Hepatocyte (in vitro differentiated cells): ENCODE measurements around the gene AGFG1. TPM values are rescaled to one million over a fixed set of nuclear protein-coding genes. Genes with fewer than 3 reads are reported as not detected.

ENCODE experiments used
- DNase-seq: peaks from one replicate; pipeline ENCODE4 v3.0.0-alpha.2; 2016; ENCODE audit warnings: low spot score
- H2AFZ ChIP-seq: fragments of 200-600 bp; sonication (generic); 2 replicates; pipeline ENCODE4 v1.6.0; 2016; ENCODE audit warnings: antibody characterized with exemption, mild to moderate bottlenecking
- H3K27ac ChIP-seq: fragments of 200-600 bp; sonication (generic); 2 replicates; pipeline ENCODE4 v1.5.1; 2016; ENCODE audit warnings: mild to moderate bottlenecking
- H3K27me3 ChIP-seq: fragments of 200-600 bp; sonication (generic); 2 replicates; pipeline ENCODE4 v1.6.1; 2016
- H3K36me3 ChIP-seq: fragments of 200-600 bp; sonication (generic); replicated peaks from 2 replicates; pipeline ENCODE4 v1.5.1; 2016; ENCODE audit warnings: low read depth; ENCODE audit not compliant: insufficient read depth
- H3K4me1 ChIP-seq: fragments of 200-600 bp; sonication (generic); 2 replicates; pipeline ENCODE4 v1.5.1; 2016; ENCODE audit warnings: mild to moderate bottlenecking, moderate library complexity; ENCODE audit not compliant: insufficient read depth
- H3K4me2 ChIP-seq: fragments of 200-600 bp; sonication (generic); 2 replicates; pipeline ENCODE4 v1.6.0; 2016
- H3K4me3 ChIP-seq: fragments of 200-600 bp; sonication (generic); 2 replicates; pipeline ENCODE4 v1.5.1; 2016; ENCODE audit warnings: mild to moderate bottlenecking
- H3K79me2 ChIP-seq: fragments of 200-600 bp; sonication (generic); 2 replicates; pipeline ENCODE4 v1.6.0; 2017; ENCODE audit warnings: mild to moderate bottlenecking
- H3K9me2 ChIP-seq: fragments of 200-600 bp; sonication (generic); replicated peaks from 2 replicates; pipeline ENCODE4 v1.6.0; 2017; ENCODE audit warnings: mild to moderate bottlenecking; ENCODE audit not compliant: insufficient read depth
- H3K9me3 ChIP-seq: fragments of 200-600 bp; sonication (generic); 2 replicates; pipeline ENCODE4 v1.5.1; 2016; ENCODE audit warnings: low read depth, mild to moderate bottlenecking
- H4K20me1 ChIP-seq: fragments of 200-600 bp; sonication (generic); 2 replicates; pipeline ENCODE4 v1.6.0; 2016; ENCODE audit warnings: mild to moderate bottlenecking; ENCODE audit not compliant: insufficient read depth, poor library complexity, severe bottlenecking
- CTCF ChIP-seq: fragments of 200-600 bp; sonication (generic); IDR thresholded peaks from 2 replicates; pipeline ENCODE4 v1.5.1; 2016; ENCODE audit warnings: antibody characterized with exemption, mild to moderate bottlenecking; ENCODE audit not compliant: poor library complexity
- EZH2 ChIP-seq: fragments of 200-600 bp; sonication (generic); IDR thresholded peaks from 2 replicates; pipeline ENCODE4 v1.6.1; 2016; ENCODE audit warnings: antibody characterized with exemption, mild to moderate bottlenecking, borderline replicate concordance
- EZH2phosphoT487 ChIP-seq: fragments of 200-600 bp; sonication (generic); IDR thresholded peaks from one replicate; pipeline ENCODE4 v1.6.1; 2018; ENCODE audit warnings: antibody characterized with exemption, mild to moderate bottlenecking, low read depth, moderate library complexity; ENCODE audit not compliant: unreplicated experiment, severe bottlenecking
- WGBS: methylation state at CpG from one replicate; pipeline ENCODE4 v1.1.6; 2016; ENCODE audit warnings: low lambda C conversion rate; ENCODE audit errors: missing lambda C conversion rate; 5-methylcytosine and 5-hydroxymethylcytosine counted together
- polyA plus RNA-seq: library from polyadenylated mRNA; unstranded; fragments of >200 nt; fragmentation: Nextera tagmentation; extraction: Ambion mirVana; gene quantifications from 2 replicates; pipeline ENCODE4 v1.2.1, GENCODE V29; 2016
- total RNA-seq: library from RNA; depleted of rRNA; stranded (reverse); fragments of >200 nt; gene quantifications from 2 replicates; pipeline ENCODE4 v1.2.3, GENCODE V29; 2014

The AGFG1 gene
- total and polyA plus RNA-seq, 2 experiments from 2014 or later: 62.4 to 91.6 TPM

GRCh38 chr2:227456102-227456501 lies 15.9 kb upstream of the AGFG1 start:
- no peak for DNase-seq
- no peak overlapping the region for H3K4me3 ChIP-seq
- H3K4me1 ChIP-seq: peaks cover 13% of the 10 kb centered on the region
- no peak overlapping the region for H3K27ac ChIP-seq
- H4K20me1 ChIP-seq: no peaks in the 10 kb centered on the region
- H3K79me2 ChIP-seq: no peaks in the 10 kb centered on the region
- no peaks in the 10 kb centered on the region for H3K27me3 ChIP-seq
- H3K4me2 ChIP-seq: no peak overlapping the region
- H3K9me2 ChIP-seq: no peaks in the 10 kb centered on the region
- H2AFZ ChIP-seq: no peak overlapping the region
- no peaks in the 10 kb centered on the region for H3K9me3 ChIP-seq
- TF ChIP-seq EZH2phosphoT487 (no peak), CTCF (no peak), EZH2 (no peak)
- WGBS: 93% methylated on average over 2 of the region's 2 CpGs
- no peaks in the 10 kb centered on the region for H3K36me3 ChIP-seq

DNA sequence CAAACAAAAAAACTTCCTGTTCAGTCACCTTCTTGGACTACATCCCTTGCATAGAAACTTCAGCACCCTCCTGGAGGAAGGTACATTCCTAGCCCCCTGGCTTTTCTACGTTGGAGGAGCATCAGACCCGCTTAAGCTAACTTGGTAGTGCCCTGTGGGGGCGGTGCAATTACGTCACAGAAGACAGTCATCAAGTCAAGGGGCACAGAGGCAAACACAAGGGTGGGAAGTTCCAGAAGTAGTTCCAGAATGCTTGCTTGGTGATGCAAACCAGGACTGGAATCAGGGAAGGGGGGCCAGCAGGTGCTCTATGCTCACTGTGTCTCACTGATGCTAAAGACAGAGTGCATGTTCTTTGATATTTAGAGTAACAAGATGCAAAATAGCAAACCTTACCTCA lies 15.2 kb upstream of the AGFG1 start:
- no peaks in the 10 kb centered on the region for H3K9me3 ChIP-seq
- H3K9me2 ChIP-seq: no peaks in the 10 kb centered on the region
- DNase-seq: peak; percentile 14
- H3K4me3 ChIP-seq: no peak overlapping the region
- WGBS: 76% methylated on average over 4 of the region's 4 CpGs
- no peak overlapping the region for H3K27ac ChIP-seq
- H3K4me1 ChIP-seq: peaks cover 14% of the 10 kb centered on the region
- H3K36me3 ChIP-seq: no peaks in the 10 kb centered on the region
- H2AFZ ChIP-seq: no peak overlapping the region
- H3K4me2 ChIP-seq: no peak overlapping the region
- H4K20me1 ChIP-seq: no peaks in the 10 kb centered on the region
- no peaks in the 10 kb centered on the region for H3K27me3 ChIP-seq
- H3K79me2 ChIP-seq: no peaks in the 10 kb centered on the region
- TF ChIP-seq EZH2 (no peak), EZH2phosphoT487 (no peak), CTCF (no peak)

DNA sequence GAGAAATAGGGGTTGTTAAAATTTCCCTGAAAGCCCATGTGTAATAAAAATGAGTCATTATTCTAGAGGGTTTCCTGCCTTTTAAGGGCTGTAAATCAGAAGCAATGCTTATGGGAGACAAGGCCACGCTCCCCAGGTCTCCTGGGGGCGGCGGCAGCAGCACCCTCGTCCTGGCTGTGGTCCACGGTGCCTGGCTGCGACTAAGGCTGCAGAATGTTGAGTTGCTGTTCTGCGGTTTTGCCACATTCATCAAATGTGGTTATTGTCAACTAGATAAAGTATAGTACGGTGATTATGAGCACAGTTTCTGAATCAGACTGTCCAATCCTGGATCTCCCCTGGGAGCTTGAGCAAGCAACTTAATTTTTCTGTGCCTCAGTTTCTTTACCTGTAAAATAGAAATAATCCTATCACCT lies 11.9 kb upstream of the AGFG1 start:
- Histone ChIP-seq H3K9me2 (no peaks in the 10 kb centered on the region), H2AFZ (no peak overlapping the region), H3K79me2 (no peaks in the 10 kb centered on the region), H4K20me1 (no peaks in the 10 kb centered on the region), H3K4me2 (no peak overlapping the region), H3K4me1 (peaks cover 9% of the 10 kb centered on the region), H3K4me3 (no peak overlapping the region), H3K27me3 (no peaks in the 10 kb centered on the region), H3K27ac (no peak overlapping the region), H3K9me3 (no peaks in the 10 kb centered on the region), H3K36me3 (no peaks in the 10 kb centered on the region)
- DNase-seq: no peak
- WGBS: 64% methylated on average over 8 of the region's 8 CpGs
- no peak for TF ChIP-seq CTCF
- no peak for TF ChIP-seq EZH2

GRCh38 chr2:227460833-227461232 lies 11.1 kb upstream of the AGFG1 start:
- Histone ChIP-seq H4K20me1 (no peaks in the 10 kb centered on the region), H3K4me1 (peaks cover 16% of the 10 kb centered on the region), H3K4me3 (no peak overlapping the region), H3K27me3 (no peaks in the 10 kb centered on the region), H3K9me2 (no peaks in the 10 kb centered on the region), H3K36me3 (no peaks in the 10 kb centered on the region), H3K9me3 (no peaks in the 10 kb centered on the region), H2AFZ (no peak overlapping the region), H3K4me2 (no peak overlapping the region), H3K79me2 (peaks cover 5% of the 10 kb centered on the region), H3K27ac (no peak overlapping the region)
- DNase-seq: no peak
- WGBS: 88% methylated on average over 3 of the region's 3 CpGs
- no peak for TF ChIP-seq EZH2
- no peak for TF ChIP-seq CTCF
- TF ChIP-seq EZH2phosphoT487: no peak
